Measurements from ENCODE around the gene GIT1. TPM values are rescaled to one million over a fixed set of nuclear protein-coding genes. Genes with fewer than 3 reads are reported as not detected.

The GIT1 gene
- total RNA-seq, 2 donors from 2014 or later: 24.1 to 35.3 TPM

DNA sequence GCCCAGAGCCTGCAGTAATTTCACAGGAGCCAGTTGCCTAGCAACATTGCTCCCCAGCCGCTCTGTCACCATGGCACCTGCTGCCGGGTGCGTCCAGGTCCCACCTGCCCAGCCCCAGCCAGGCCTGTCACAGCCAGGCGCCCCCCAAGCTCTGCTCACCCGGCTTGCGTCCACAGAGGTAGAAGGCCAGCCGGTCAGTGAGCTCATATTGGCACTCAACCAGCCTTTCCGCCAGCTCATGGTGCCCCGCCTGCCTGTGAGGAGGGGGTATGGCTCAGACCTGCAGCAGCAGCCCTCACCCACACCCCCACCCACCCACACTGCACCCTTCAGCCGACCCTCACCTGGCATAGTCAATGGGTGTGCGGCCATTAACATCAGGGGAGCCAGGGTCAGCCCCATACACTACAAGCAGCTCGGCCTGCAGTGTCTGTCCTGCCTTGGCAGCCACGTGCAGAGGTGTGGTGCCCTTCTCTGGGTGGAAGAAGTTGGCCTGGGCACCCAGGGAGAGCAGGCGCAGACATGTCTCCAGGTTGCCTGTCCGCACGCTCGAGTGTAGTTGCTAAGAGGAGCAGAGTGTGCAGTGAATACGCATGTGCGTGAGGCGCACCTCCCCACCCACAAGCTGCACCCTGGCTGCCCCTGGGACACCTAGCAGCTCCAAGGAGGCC lies 7.7 kb downstream of the GIT1 start:
- Histone ChIP-seq H3K36me3 (peaks cover 5% of the 10 kb centered on the region), H3K4me1 (ENCODE audit: control insufficient read depth in 1 of 2, low read depth in 2 of 2) (peaks cover 0 to 34% of the 10 kb centered on the region in 2 donors), H3K9me3 (no peaks in the 10 kb centered on the region), H3K4me3 (no peak overlapping the region), H3K27ac (no peak overlapping the region), H3K27me3 (replicated peaks; ENCODE audit: insufficient read depth) (no peaks in the 10 kb centered on the region)
- no peak for TF ChIP-seq CTCF (IDR thresholded peaks at IDR 0.05)
- ATAC-seq (ENCODE audit: insufficient number of reproducible peaks, low FRiP score, low read depth) (no peak), DNase-seq (ENCODE audit: low spot score) (no peak)

DNA sequence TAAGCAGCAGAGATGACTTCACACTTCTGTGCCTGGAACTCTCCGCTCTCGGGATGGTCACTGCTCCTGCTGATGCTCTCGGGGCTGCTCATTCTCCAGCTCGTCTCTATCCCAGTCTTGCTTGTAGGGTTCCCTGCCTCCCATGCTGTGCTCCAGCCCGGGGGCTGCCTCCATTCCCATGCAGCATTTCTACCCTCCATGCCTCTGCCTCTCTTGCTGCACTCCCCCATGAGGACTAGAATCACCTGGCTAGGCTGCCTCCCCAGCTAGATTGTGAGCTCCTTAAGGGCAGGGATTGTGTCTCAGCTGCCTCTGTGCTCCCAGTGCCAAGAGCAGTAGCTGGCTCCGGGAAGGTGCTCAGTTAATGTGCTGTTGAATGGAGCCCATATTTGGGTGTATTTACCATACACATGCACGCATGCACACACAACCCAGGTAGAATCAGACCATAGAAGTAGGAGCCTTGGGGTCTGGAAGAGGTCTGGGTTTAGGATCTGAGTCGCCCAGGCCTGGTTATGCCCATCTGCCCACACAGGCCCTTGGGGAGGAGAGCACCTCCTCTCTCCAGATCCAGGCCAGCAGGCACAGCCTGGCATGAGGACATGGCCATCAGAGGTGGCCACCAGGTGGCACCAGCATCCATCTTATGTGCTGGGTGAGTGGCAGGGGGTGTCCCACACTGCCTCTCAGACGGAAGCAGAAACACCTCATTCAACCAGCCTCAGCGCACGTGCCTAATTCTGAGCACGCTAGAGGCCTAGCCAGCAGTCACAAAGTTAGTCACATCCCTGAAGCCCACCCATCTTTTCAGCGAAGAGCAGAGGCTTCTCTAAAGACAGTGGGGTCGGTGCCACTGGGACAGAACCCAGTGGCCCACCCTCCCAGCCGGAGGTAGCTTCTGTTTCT lies 9.3 kb downstream of the GIT1 start:
- Histone ChIP-seq H3K27ac (no peak overlapping the region), H3K9me3 (no peaks in the 10 kb centered on the region), H3K4me1 (ENCODE audit: control insufficient read depth in 1 of 2, low read depth in 2 of 2) (peaks cover 0 to 25% of the 10 kb centered on the region in 2 donors), H3K4me3 (no peak overlapping the region), H3K36me3 (peaks cover 20% of the 10 kb centered on the region), H3K27me3 (replicated peaks; ENCODE audit: insufficient read depth) (no peaks in the 10 kb centered on the region)
- TF ChIP-seq CTCF (IDR thresholded peaks at IDR 0.05): peak; percentile 83
- no peak for DNase-seq (ENCODE audit: low spot score)
- ATAC-seq (ENCODE audit: insufficient number of reproducible peaks, low FRiP score, low read depth): peak; percentile 66

GRCh38 chr17:29578626-29579485 lies 10.6 kb downstream of the GIT1 start:
- H3K9me3 ChIP-seq: no peaks in the 10 kb centered on the region
- no peak for DNase-seq (ENCODE audit: low spot score)
- peaks cover 32% of the 10 kb centered on the region for H3K36me3 ChIP-seq
- ATAC-seq (ENCODE audit: insufficient number of reproducible peaks, low FRiP score, low read depth): no peak
- no peak for TF ChIP-seq CTCF (IDR thresholded peaks at IDR 0.05)
- H3K4me1 ChIP-seq (ENCODE audit: control insufficient read depth in 1 of 2, low read depth in 2 of 2): peaks cover 0 to 16% of the 10 kb centered on the region in 2 donors
- H3K27ac ChIP-seq: no peak overlapping the region
- H3K27me3 ChIP-seq (replicated peaks; ENCODE audit: insufficient read depth): no peaks in the 10 kb centered on the region
- no peak overlapping the region for H3K4me3 ChIP-seq

- peaks cover under 1 to 25% of the 10 kb centered on the region in 2 donors for H3K4me1 ChIP-seq (ENCODE audit: control insufficient read depth in 1 of 2, low read depth in 2 of 2)
- no peaks in the 10 kb centered on the region for H3K27me3 ChIP-seq (replicated peaks; ENCODE audit: insufficient read depth)
- peak overlapping the region in 1 of 2 donors; percentile 36 for H3K27ac ChIP-seq
- DNase-seq (ENCODE audit: low spot score) (no peak), ATAC-seq (ENCODE audit: insufficient number of reproducible peaks, low FRiP score, low read depth) (no peak)
- no peaks in the 10 kb centered on the region for H3K9me3 ChIP-seq
- no peak for TF ChIP-seq CTCF (IDR thresholded peaks at IDR 0.05)
- H3K4me3 ChIP-seq: no peak overlapping the region
- H3K36me3 ChIP-seq: peaks cover 33% of the 10 kb centered on the region
Measured at GRCh38 chr17:29577385-29578211, 11.8 kb downstream of the GIT1 start.
